ENCODE data around the gene CFAP92. TPM values are rescaled to one million over a fixed set of nuclear protein-coding genes. Genes with fewer than 3 reads are reported as not detected.

CFAP92 gene
- total RNA-seq, 1 donor, result not detected

DNA sequence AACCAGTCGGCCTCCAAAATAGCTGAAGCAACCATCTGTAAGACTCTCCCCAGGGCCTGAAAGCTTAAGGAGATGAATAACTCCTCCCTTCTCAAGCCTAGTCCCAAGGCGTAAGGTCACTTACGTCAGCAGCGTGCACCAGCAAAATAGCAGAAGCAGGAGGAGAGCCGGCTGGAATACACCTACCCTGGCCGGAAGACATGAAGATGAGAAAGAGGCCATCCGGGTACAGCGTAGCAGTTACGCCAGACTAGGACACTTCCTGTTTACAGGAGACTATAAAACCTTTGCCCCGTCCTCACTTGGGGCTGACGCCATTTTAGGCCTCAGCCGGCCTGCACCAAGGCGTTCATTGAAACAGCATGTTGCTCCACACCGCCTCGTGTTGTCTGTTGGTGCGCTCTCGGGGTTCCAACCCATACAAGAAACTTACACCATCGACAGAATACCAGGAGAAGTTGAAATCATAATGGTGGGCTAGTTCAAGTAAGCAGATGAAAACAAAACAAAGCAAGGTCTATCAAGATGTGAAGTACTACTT, 2.5 kb downstream of the CFAP92 start:
- DNase-seq (ENCODE audit: low read depth), result no peak
- H3K4me3 ChIP-seq (ENCODE audit: low read depth, low read length), result no peak overlapping the region
- TF ChIP-seq, protein P1, sequence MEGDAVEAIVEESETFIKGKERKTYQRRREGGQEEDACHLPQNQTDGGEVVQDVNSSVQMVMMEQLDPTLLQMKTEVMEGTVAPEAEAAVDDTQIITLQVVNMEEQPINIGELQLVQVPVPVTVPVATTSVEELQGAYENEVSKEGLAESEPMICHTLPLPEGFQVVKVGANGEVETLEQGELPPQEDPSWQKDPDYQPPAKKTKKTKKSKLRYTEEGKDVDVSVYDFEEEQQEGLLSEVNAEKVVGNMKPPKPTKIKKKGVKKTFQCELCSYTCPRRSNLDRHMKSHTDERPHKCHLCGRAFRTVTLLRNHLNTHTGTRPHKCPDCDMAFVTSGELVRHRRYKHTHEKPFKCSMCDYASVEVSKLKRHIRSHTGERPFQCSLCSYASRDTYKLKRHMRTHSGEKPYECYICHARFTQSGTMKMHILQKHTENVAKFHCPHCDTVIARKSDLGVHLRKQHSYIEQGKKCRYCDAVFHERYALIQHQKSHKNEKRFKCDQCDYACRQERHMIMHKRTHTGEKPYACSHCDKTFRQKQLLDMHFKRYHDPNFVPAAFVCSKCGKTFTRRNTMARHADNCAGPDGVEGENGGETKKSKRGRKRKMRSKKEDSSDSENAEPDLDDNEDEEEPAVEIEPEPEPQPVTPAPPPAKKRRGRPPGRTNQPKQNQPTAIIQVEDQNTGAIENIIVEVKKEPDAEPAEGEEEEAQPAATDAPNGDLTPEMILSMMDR (IDR thresholded peaks at IDR 0.05; ENCODE audit: insufficient read depth, low read depth, low read length), result no peak

- no peak overlapping the region for H3K4me3 ChIP-seq (ENCODE audit: low read depth, low read length)
- no peak for DNase-seq (ENCODE audit: low read depth)
- TF ChIP-seq, protein P1 (IDR thresholded peaks at IDR 0.05; ENCODE audit: insufficient read depth, low read depth, low read length), result no peak
Measured at GRCh38 chr3:128988286-128988685, 5.6 kb downstream of the CFAP92 start.

DNA sequence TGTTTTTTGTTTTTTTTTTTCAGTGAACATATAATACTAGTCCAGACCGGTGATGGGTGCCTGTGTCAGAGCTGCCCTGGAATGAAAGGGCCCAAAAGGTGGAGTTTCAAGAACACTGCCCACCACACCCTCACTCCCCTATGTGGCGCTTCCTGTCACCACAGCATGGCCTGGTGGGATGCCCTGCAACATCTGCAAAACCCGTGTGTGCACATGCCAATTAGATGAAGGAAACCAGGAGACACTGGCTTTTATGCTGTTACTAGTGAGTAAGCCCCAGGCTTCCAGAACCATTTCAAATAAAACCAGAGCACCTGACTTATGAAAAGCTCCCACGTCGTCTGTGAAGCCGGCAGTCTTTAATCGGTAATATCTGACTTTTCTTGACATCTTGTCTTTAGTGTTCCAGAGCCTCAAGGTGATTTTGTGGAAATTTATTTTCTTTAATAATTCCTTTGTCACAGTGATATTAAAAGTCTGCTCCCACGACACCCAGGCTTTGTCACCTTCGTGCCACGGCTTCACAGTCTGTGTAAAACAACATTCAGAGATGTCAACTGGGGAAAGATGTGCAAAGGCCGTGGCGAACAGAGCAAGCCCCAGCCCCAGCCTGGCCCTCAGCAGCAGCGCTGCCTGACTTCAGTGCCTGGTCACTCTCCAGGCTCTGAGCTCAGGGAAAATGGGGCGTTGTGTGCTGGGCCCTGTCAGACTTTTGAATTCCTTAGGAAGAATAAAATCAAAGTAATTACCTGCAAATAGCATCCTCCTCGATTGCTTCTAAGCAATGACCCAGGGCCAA, 6.4 kb downstream of the CFAP92 start:
- TF ChIP-seq, protein P1 (IDR thresholded peaks at IDR 0.05; ENCODE audit: insufficient read depth, low read depth, low read length), result no peak
- no peak overlapping the region for H3K4me3 ChIP-seq (ENCODE audit: low read depth, low read length)
- no peak for DNase-seq (ENCODE audit: low read depth)

DNA sequence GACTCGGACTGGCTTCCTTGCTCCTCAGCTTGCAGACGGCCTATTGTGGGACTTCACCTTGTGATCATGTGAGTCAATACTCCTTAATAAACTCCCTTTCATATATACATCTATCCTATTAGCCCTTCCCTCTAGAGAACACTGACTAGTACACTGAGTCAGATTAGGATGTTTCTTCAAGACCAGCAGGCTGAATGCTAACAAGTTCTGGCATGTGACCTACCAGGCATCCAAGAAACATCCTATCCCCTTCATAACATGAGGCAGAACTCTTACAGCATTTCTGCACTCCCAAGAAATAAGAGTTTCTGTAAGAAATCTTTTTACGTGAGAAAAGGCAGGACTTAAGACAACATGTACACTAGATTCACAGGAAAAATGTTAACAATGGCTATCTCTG, 9.3 kb downstream of the CFAP92 start:
- DNase-seq (ENCODE audit: low read depth), result peak; percentile 37
- TF ChIP-seq, protein P1 (IDR thresholded peaks at IDR 0.05; ENCODE audit: insufficient read depth, low read depth, low read length), result no peak
- H3K4me3 ChIP-seq (ENCODE audit: low read depth, low read length), result no peak overlapping the region

- TF ChIP-seq, protein P1 (IDR thresholded peaks at IDR 0.05; ENCODE audit: insufficient read depth, low read depth, low read length), result no peak
- no peak overlapping the region for H3K4me3 ChIP-seq (ENCODE audit: low read depth, low read length)
- no peak for DNase-seq (ENCODE audit: low read depth)
Measured at GRCh38 chr3:128983293-128984069, 10.4 kb downstream of the CFAP92 start.

DNA sequence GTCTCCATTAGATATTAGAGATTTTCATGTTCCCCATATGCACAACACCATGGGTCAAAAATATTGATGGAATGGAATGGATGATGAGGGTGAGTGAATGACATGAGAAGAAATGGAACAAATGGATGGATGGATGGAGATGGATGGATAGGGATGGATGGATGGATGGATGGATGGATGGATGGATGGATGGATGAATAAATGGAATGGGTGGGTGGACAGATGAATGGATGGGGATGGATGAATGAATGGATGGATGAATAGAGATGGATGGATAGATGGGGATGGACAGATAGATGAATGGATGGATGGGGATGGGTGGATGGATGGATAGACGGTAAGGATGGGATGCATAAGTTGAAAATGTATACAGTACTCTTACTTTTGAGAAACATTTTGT, 18.6 kb downstream of the CFAP92 start:
- TF ChIP-seq, protein P1 (IDR thresholded peaks at IDR 0.05; ENCODE audit: insufficient read depth, low read depth, low read length), result no peak
- no peak for DNase-seq (ENCODE audit: low read depth)
- H3K4me3 ChIP-seq (ENCODE audit: low read depth, low read length), result no peak overlapping the region
